HEK293 (cell line): ENCODE results near the gene METTL25B.

Experiments
- CTCF ChIA-PET: fragments of 350-600 bp; formaldehyde crosslinking; extraction: SDS; loops from one replicate; lab custom pipeline; 2021; ENCODE audit warnings: antibody characterized with exemption; lab: Yijun Ruan, JAX
- POLR2A ChIA-PET: fragments of 300-600 bp; formaldehyde crosslinking; extraction: SDS; loops from one replicate; lab custom pipeline; 2020; ENCODE audit warnings: antibody characterized with exemption, inconsistent platforms; lab: Yijun Ruan, JAX
- H3K27ac ChIP-seq: fragments of 200-500 bp; sonication (Bioruptor generic); 2 replicates; pipeline ENCODE4 v1.5.1; 2014; ENCODE audit warnings: low read depth, low read length, control low read depth, inconsistent platforms; ENCODE audit errors: extremely low read depth
- H3K36me3 ChIP-seq, 2 experiments: fragments of 200-500 bp in 1 of 2; sonication (Bioruptor generic) in 1 of 2; 1 replicate in 1 of 2; 2 replicates in 1 of 2; pipeline ENCODE4 v1.5.1; 2014 to 2017; ENCODE audit warnings: inconsistent platforms in 2 of 2, low read length in 2 of 2; ENCODE audit not compliant: control insufficient read depth in 2 of 2, insufficient read depth in 1 of 2
- H3K4me1 ChIP-seq: fragments of 200-500 bp; sonication (Bioruptor generic); 2 replicates; pipeline ENCODE4 v1.5.1; 2014; ENCODE audit warnings: mild to moderate bottlenecking, low read length, inconsistent platforms; ENCODE audit not compliant: control insufficient read depth, insufficient read depth
- H3K4me3 ChIP-seq: 2 replicates; pipeline ENCODE4 v1.5.1; 2011; ENCODE audit warnings: low read depth, mild to moderate bottlenecking, control low read depth, low read length, moderate library complexity
- H3K9me3 ChIP-seq: fragments of 200-500 bp; sonication (Bioruptor generic); 2 replicates; pipeline ENCODE4 v1.5.1; 2014; ENCODE audit warnings: low read depth, low read length, inconsistent platforms; ENCODE audit not compliant: control insufficient read depth, insufficient read depth
- SP2 ChIP-seq: fragments of 450-650 bp; formaldehyde crosslinking; IDR thresholded peaks from 2 replicates; pipeline ENCODE4 v1.5.1; 2016; ENCODE audit warnings: missing biosample characterization, missing genetic modification characterization
- WT1 ChIP-seq: fragments of 450-650 bp; formaldehyde crosslinking; IDR thresholded peaks from 2 replicates; pipeline ENCODE4 v1.5.1; 2016; ENCODE audit warnings: missing biosample characterization, missing genetic modification characterization
- ZBTB1 ChIP-seq: fragments of 450-650 bp; formaldehyde crosslinking; IDR thresholded peaks from 2 replicates; pipeline ENCODE4 v1.5.1; 2016; ENCODE audit warnings: missing biosample characterization, missing genetic modification characterization
- ZBTB20 ChIP-seq: fragments of 450-650 bp; formaldehyde crosslinking; IDR thresholded peaks from 2 replicates; pipeline ENCODE4 v1.5.1; 2016; ENCODE audit warnings: missing biosample characterization, missing genetic modification characterization
- ZFHX2 ChIP-seq: fragments of 450-650 bp; formaldehyde crosslinking; conservative IDR thresholded peaks from 2 replicates; pipeline ENCODE4 v1.5.1; 2016; ENCODE audit warnings: missing biosample characterization, missing genetic modification characterization
- ZNF121 ChIP-seq: fragments of 450-650 bp; formaldehyde crosslinking; IDR thresholded peaks from 2 replicates; pipeline ENCODE4 v1.5.1; 2016; ENCODE audit warnings: missing biosample characterization, missing genetic modification characterization
- ZNF664 ChIP-seq: fragments of 450-650 bp; formaldehyde crosslinking; IDR thresholded peaks from 2 replicates; pipeline ENCODE4 v1.5.1; 2016; ENCODE audit warnings: missing biosample characterization, missing genetic modification characterization
- TF ChIP-seq, protein P1 (sequence below): fragments of 450-650 bp; formaldehyde crosslinking; IDR thresholded peaks from 2 replicates; pipeline ENCODE4 v1.5.1; 2016; ENCODE audit warnings: missing biosample characterization, missing genetic modification characterization
- TF ChIP-seq, protein P2 (sequence below): fragments of 450-650 bp; formaldehyde crosslinking; IDR thresholded peaks from 2 replicates; pipeline ENCODE4 v1.5.0; 2017; ENCODE audit warnings: missing biosample characterization, missing genetic modification characterization, borderline replicate concordance
- TF ChIP-seq, protein P3 (sequence below): fragments of 450-650 bp; formaldehyde crosslinking; IDR thresholded peaks from 2 replicates; pipeline ENCODE4 v1.5.1; 2016; ENCODE audit warnings: missing biosample characterization, missing genetic modification characterization
- TF ChIP-seq, protein P4 (sequence below): fragments of 450-650 bp; formaldehyde crosslinking; IDR thresholded peaks from 2 replicates; pipeline ENCODE4 v1.5.1; 2017; ENCODE audit warnings: missing biosample characterization, missing genetic modification characterization
- TF ChIP-seq, protein P5 (sequence below): fragments of 450-650 bp; formaldehyde crosslinking; IDR thresholded peaks from 2 replicates; pipeline ENCODE4 v1.5.1; 2016; ENCODE audit warnings: missing biosample characterization, missing genetic modification characterization
- TF ChIP-seq, protein P6 (sequence below): fragments of 450-650 bp; formaldehyde crosslinking; IDR thresholded peaks from 2 replicates; pipeline ENCODE4 v1.5.1; 2016; ENCODE audit warnings: missing biosample characterization, missing genetic modification characterization
- TF ChIP-seq, protein P7 (sequence below): fragments of 450-650 bp; formaldehyde crosslinking; optimal IDR thresholded peaks from 2 replicates; pipeline ENCODE3; 2016; ENCODE audit warnings: missing biosample characterization, mild to moderate bottlenecking, missing genetic modification characterization

The METTL25B gene

DNA sequence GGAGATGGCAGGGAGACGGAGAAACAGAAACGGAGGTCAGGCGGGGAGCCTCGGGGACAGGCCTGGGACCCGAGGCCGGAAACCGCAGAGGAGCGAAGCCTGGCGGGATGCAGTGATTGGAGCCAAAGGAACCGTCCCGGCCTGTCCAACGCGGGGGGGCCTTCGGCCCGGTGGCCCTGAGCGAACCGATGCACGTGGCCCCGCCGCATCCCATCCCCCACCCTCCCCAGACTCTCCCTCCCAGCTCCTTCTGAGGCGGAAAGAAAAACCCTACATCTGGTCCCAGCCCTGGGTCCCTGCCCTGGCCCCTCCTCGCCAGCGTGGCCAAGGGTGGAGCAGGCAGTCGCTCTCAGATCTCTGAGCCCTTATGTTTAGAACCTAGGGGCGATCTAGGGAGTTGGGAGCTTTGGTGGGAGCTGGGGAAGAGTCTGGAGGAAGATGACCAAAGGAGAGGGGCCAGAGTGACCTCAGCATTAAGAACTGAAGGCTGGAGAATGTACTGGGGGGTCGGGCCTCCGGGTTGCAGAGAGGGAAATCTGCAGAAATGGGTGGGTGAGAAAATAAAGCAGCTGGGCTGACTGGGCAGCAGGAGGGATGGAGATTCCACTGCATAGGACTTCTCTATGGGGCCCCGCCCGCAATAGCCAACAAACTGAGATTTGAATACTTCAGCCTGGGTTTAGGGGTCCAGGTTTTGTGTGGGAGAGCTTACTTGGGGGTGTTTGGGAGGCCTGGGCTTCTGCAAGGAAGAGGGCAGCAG lies 21.4 kb upstream of the METTL25B start (continued):
- TF ChIP-seq ZFHX2 (tag by site-specific recombination) (no peak), SP2 (tag by site-specific recombination) (peak; percentile 2; the same call in 1 of the 2 replicates), ZNF121 (no peak), ZBTB20 (tag by site-specific recombination) (no peak), ZBTB1 (tag by site-specific recombination) (no peak)
- TF ChIP-seq, protein P1, sequence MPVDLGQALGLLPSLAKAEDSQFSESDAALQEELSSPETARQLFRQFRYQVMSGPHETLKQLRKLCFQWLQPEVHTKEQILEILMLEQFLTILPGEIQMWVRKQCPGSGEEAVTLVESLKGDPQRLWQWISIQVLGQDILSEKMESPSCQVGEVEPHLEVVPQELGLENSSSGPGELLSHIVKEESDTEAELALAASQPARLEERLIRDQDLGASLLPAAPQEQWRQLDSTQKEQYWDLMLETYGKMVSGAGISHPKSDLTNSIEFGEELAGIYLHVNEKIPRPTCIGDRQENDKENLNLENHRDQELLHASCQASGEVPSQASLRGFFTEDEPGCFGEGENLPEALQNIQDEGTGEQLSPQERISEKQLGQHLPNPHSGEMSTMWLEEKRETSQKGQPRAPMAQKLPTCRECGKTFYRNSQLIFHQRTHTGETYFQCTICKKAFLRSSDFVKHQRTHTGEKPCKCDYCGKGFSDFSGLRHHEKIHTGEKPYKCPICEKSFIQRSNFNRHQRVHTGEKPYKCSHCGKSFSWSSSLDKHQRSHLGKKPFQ: no peak
- TF ChIP-seq, protein P2, sequence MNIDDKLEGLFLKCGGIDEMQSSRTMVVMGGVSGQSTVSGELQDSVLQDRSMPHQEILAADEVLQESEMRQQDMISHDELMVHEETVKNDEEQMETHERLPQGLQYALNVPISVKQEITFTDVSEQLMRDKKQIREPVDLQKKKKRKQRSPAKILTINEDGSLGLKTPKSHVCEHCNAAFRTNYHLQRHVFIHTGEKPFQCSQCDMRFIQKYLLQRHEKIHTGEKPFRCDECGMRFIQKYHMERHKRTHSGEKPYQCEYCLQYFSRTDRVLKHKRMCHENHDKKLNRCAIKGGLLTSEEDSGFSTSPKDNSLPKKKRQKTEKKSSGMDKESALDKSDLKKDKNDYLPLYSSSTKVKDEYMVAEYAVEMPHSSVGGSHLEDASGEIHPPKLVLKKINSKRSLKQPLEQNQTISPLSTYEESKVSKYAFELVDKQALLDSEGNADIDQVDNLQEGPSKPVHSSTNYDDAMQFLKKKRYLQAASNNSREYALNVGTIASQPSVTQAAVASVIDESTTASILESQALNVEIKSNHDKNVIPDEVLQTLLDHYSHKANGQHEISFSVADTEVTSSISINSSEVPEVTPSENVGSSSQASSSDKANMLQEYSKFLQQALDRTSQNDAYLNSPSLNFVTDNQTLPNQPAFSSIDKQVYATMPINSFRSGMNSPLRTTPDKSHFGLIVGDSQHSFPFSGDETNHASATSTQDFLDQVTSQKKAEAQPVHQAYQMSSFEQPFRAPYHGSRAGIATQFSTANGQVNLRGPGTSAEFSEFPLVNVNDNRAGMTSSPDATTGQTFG (tag by site-specific recombination): no peak
- TF ChIP-seq, protein P3, sequence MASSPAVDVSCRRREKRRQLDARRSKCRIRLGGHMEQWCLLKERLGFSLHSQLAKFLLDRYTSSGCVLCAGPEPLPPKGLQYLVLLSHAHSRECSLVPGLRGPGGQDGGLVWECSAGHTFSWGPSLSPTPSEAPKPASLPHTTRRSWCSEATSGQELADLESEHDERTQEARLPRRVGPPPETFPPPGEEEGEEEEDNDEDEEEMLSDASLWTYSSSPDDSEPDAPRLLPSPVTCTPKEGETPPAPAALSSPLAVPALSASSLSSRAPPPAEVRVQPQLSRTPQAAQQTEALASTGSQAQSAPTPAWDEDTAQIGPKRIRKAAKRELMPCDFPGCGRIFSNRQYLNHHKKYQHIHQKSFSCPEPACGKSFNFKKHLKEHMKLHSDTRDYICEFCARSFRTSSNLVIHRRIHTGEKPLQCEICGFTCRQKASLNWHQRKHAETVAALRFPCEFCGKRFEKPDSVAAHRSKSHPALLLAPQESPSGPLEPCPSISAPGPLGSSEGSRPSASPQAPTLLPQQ (tag by site-specific recombination): no peak
- TF ChIP-seq, all 188 proteins: peak for 16

DNA sequence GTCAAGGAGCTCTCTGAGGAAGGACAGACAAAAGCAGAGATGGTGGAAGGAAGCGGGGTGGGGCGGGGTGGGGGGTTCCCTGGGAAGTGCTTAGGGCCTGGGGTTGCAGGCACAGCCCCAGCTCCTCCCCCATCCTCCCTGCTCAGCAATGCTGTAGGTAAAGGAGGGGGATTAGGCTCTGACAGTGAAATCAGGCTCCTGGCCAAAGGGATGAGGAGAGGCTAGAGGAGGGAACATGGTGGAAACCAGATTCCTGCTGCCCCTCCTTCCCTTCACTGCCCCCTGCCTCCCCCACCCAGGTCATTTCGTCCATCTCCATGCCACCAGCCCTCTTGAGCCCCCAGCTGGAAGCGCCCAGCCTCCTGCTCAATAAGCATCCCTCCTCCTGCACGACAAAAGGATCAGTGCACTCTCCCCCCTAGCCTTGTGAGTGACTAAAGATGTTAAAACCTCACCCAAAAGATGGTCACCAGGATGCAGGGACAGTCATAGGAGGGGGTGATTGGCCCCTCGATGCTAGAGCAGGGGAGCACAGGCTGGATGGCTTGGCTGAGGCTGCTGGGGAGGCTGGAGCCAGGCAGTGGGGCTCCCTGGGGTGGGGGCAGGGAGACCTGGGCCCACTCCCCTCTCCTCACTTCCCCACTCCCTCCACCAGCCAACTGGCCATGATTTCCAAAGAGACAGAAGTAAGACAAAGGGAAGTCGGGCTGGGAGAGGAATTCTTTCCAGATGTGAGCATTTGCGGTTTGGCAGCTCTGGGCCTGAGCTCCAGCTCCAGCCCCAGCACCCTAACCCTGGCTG lies 20.7 kb upstream of the METTL25B start:
- ChIA-PET POLR2A (interaction anchor here (0.6 to 4.9 kb wide), 5 partner anchors 11 to 207 kb away, joined by 3 to 43 read pairs (median 4); partner anchors contain the start of gene MEF2D), CTCF (interaction anchor here (0.5 to 20.2 kb wide), 16 partner anchors 8 to 229 kb away, joined by 3 to 579 read pairs (median 8); no protein-coding TSS in a partner anchor)
- peaks cover 12% of the 10 kb centered on the region for H3K4me1 ChIP-seq
- H3K9me3 ChIP-seq: no peaks in the 10 kb centered on the region
- no peak overlapping the region for H3K27ac ChIP-seq
- H3K36me3 ChIP-seq: no peaks in the 10 kb centered on the region
- no peak overlapping the region for H3K4me3 ChIP-seq
- peak; percentile 40; the same call in 1 of the 2 replicates for TF ChIP-seq WT1 (tag by site-specific recombination)
- TF ChIP-seq ZNF664 (tag by site-specific recombination): no peak
- TF ChIP-seq, protein P4, sequence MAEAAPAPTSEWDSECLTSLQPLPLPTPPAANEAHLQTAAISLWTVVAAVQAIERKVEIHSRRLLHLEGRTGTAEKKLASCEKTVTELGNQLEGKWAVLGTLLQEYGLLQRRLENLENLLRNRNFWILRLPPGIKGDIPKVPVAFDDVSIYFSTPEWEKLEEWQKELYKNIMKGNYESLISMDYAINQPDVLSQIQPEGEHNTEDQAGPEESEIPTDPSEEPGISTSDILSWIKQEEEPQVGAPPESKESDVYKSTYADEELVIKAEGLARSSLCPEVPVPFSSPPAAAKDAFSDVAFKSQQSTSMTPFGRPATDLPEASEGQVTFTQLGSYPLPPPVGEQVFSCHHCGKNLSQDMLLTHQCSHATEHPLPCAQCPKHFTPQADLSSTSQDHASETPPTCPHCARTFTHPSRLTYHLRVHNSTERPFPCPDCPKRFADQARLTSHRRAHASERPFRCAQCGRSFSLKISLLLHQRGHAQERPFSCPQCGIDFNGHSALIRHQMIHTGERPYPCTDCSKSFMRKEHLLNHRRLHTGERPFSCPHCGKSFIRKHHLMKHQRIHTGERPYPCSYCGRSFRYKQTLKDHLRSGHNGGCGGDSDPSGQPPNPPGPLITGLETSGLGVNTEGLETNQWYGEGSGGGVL: 0 out of 2 replicates have a peak, but pooled peaks have one; percentile 18
- TF ChIP-seq, protein P5, sequence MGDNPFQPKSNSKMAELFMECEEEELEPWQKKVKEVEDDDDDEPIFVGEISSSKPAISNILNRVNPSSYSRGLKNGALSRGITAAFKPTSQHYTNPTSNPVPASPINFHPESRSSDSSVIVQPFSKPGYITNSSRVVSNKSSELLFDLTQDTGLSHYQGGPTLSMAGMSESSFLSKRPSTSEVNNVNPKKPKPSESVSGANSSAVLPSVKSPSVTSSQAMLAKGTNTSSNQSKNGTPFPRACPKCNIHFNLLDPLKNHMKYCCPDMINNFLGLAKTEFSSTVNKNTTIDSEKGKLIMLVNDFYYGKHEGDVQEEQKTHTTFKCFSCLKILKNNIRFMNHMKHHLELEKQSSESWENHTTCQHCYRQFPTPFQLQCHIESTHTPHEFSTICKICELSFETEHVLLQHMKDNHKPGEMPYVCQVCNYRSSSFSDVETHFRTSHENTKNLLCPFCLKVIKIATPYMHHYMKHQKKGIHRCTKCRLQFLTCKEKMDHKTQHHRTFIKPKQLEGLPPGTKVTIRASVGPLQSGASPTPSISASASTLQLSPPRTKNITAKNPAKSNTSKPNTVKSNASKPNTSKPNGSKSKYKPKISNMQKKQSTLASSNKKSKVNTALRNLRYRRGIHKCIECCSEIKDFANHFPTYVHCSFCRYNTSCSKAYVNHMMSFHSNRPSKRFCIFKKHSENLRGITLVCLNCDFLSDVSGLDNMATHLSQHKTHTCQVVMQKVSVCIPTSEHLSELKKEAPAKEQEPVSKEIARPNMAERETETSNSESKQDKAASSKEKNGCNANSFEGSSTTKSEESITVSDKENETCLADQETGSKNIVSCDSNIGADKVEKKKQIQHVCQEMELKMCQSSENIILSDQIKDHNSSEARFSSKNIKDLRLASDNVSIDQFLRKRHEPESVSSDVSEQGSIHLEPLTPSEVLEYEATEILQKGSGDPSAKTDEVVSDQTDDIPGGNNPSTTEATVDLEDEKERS (tag by site-specific recombination): no peak
- TF ChIP-seq, protein P6, sequence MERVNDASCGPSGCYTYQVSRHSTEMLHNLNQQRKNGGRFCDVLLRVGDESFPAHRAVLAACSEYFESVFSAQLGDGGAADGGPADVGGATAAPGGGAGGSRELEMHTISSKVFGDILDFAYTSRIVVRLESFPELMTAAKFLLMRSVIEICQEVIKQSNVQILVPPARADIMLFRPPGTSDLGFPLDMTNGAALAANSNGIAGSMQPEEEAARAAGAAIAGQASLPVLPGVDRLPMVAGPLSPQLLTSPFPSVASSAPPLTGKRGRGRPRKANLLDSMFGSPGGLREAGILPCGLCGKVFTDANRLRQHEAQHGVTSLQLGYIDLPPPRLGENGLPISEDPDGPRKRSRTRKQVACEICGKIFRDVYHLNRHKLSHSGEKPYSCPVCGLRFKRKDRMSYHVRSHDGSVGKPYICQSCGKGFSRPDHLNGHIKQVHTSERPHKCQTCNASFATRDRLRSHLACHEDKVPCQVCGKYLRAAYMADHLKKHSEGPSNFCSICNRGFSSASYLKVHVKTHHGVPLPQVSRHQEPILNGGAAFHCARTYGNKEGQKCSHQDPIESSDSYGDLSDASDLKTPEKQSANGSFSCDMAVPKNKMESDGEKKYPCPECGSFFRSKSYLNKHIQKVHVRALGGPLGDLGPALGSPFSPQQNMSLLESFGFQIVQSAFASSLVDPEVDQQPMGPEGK (tag by site-specific recombination): 0 out of 2 replicates have a peak, but pooled peaks have one; percentile 22
- TF ChIP-seq, protein P7, sequence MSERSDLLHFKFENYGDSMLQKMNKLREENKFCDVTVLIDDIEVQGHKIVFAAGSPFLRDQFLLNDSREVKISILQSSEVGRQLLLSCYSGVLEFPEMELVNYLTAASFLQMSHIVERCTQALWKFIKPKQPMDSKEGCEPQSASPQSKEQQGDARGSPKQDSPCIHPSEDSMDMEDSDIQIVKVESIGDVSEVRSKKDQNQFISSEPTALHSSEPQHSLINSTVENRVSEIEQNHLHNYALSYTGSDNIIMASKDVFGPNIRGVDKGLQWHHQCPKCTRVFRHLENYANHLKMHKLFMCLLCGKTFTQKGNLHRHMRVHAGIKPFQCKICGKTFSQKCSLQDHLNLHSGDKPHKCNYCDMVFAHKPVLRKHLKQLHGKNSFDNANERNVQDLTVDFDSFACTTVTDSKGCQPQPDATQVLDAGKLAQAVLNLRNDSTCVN (tag by site-specific recombination): peak; percentile 9
